D341Med (cell line): ENCODE results near the gene ZNF367.
"Not testable (repeated sequence)": the region's sequence is repeated elsewhere in the genome, so short reads cannot be mapped to it uniquely, and the experiment has no call there.

Source experiments
- DNase-seq: peaks from one replicate; pipeline ENCODE4 v3.0.0; 2012; ENCODE audit warnings: low spot score

Gene ZNF367

DNA sequence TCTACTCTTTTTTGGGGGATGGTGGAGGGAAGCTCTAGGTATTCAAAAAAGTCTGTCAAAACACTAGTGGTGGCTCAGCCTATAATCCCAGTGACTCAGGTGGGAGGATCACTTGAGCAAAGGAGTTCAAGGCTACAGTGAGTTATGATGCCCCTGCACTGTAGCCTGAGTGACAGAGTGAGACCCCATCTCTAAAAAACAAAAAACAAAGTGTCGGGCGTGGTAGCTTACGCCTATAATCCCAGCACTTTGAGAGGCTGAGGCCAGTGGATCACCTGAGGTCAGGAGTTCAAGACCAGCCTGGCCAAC, 18.9 kb downstream of the ZNF367 start:
- no peak for DNase-seq

DNA sequence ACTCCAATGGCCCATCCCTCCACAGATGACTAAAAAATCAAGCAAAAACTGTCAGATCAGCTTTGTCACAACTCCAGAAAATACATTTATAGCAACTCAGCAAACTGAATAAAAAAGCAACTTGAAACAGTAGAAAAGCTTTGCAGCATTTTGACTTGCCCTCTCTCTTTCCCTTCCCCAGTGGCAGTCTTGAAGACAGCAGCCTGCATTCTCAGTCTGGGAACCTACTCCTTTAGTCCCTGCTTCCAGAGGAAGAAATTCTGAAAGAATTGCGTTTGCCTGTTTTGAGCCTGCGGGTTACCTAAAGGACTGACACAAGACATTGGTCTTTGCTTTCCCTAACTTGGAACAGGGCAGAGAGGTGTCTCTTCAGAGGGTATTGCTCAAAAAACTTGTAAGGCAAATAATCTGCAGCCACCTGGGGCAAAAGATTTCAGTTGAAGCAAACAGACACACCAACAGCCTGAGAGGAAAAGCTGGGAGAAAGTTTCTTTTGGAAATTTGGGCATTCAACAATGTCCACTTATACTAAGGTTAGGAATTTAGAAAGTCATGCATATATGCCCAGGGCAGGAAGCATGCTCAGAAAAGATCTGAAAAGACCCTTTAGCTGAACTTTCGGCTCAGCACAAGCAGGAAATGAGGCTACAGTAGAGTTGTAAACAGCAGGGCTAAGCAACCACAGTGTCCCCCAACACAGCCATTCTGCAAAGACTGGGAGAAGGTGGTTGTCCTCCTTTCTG, 19.4 kb downstream of the ZNF367 start:
- DNase-seq: no peak

DNA sequence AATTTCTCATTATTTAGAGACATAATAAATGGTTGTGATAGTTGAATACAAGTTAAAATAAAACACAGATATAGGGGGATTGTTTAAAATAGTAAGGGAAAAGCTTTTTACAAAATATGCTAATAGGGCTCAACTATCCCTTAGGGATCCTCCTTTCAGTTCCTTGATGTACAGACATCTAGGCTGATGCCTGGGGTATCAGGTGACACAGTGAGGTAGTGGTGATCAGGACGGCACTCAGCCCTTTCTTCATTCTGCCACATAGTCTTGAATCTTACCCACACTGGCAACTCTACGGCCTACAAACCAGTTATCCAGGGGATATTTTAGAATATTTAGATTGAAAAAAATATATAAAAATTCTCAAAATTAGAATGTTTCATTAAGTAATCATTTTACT, 22.2 kb downstream of the ZNF367 start:
- no peak for DNase-seq

DNA sequence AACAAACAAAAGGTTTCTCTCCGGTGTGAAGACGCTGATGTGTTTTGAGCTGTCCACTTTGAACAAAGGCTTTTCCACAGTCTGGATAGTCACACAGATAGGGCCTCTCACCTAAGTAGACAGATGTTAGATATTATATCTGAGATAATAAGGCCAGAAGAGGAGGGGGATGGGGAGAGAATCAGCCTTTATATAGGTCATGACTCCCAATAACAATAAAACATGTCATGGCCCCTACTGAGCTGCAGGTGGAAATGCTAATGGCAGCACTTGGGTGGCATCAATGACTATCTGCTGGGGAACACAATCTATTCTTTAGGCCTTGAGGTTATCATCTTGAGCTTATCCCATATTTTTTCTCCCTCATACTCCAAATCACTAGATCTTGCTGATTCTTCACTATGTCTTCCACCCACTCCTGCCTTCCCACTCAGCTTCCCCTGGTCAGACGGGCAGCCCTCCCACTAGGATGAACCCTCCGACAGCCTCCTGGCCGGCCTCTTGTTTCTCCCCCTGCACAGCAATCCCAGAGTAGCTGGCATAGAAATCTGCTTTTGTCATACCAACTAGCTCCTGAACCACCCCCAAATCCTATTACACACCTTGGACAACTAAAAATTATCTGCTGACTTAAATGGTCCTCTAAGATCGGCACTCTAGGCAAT, 23.2 kb downstream of the ZNF367 start:
- DNase-seq: no peak

DNA sequence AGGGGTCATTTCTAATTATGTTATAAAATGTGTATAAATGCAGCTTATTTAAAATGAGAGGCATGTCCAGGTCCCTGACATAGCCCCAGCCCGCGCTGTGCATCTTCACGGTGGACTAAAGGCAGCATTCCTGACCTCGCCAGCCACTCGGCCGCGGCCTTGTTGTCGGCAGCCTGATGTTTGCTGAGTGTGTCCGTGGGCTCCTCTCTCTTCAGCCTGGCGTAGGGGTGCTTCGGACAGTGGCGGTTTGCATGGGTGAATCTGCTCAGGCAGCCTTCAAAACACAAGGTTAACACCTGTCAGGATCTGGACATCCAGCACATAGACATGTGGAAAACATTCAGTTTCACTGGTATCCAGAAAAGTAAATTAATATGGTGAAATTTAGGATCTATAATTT, 25.9 kb downstream of the ZNF367 start:
- no peak for DNase-seq

DNA sequence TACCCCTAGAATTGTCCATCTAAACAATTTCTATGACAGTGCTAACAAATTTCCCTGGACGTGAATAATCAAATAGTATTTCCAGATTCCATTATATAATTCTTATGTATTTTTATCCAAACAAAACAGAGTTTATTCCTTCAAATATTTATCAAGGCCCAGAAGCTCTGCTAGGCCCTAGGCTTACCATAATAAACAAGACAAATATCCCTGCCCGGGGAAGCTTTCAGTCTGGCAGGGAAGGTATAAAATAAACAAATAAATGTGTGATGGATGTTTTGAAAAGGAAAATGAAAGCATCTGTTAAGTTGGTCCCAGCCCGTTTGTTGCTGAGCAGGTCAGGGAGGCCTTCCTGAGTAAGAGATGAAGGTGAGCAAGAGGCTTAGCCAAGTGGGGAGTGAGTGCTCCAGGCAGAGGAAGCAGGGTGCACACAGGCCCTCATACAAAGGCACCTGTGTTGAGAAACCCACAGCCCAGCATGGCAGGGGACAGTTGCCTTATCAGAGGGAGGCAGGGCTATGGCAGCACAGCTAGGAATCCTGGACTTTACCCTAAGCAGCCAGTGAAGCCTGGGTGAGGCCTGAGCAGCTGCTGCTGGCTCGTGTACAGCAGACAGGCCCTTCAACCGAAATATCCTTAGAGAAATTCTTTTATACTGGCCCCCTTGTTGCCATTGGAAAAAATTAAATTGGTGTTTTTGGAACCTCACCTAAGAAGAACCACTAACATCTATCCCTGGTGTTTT, 27.0 kb downstream of the ZNF367 start:
- DNase-seq: no peak

DNA sequence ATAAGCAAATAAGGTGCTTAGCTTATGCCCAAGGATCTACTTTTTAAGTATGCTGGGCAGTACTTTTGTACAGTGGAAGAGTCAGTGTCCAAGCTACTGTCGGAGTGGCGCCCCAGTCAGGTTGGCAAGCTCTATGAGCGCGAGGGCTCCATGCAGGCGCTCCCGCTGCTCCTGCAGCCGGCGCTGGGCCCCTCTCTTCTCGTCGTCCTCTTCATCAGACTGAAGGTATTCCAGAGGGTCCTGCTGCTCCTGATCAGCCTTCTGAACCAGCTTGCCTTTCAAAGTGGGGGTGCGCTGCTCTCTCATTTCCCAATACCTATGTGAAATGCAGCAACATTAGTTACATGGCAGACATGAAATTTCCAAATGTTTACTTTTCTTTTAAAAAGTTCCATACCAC, 30.0 kb downstream of the ZNF367 start:
- DNase-seq: no peak

DNA sequence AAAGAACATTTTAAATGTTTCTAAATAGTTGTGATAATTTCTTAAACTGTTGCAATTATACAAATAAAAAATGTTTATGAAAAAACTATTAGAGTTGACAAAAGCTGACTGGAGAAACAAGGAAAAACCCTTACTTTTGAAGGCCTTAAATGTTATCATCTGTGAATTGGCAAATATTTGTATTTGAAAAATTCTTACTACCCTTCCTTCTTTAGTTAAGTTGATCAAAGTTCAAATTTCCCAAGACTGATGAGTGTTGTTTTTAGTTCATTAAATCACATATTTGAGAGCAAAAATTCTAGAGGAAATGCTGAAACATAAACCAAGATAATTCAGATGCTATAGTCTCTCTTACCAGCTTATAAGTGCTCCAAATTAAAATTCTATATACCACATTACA, 32.0 kb downstream of the ZNF367 start:
- DNase-seq: no peak

DNA sequence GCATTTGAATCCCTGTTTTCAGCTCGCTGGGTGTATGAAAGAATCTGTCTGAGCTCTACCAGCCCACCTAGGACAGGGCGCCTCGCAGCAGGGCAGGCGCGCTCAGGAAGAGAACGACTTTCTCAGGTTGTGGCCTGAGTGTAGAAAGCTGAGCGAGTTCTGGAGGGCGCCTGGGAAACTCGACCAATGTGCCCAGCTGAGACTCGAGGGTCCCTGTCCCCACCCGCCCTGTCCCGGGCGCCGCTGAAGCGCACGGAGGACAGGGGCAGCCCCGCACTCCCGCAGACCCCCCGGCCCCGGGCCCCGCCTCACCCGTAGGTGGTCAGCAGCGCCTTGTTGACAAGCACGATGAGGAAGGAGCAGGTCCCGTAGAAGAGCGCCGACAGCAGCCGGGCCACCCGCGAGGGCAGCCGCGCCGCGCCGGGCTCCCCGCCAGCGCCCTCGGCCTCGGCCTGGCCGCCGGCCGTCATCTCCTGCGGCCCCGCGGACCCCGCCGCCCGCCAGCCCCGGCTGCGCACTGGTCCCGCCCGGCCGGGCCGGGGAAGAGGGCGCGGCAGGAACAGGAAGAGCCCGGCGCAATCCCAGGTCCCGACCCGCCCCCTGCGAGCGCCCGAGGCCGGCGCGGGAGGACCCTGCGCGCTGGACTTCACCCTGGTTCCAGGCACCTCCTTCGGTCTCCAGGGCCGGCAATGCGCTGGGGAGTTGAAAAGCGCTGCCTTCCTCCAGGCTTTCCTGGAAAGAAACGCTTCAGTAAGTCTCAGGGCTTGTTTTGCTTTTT, 34.8 kb downstream of the ZNF367 start, which contains the start of gene SLC35D2:
TSS of gene SLC35D2 (minus strand) at position 547 of the 778 bp plus-strand sequence. CDS start at position 470, 77 bp downstream.
- peak; percentile 47 for DNase-seq

DNA sequence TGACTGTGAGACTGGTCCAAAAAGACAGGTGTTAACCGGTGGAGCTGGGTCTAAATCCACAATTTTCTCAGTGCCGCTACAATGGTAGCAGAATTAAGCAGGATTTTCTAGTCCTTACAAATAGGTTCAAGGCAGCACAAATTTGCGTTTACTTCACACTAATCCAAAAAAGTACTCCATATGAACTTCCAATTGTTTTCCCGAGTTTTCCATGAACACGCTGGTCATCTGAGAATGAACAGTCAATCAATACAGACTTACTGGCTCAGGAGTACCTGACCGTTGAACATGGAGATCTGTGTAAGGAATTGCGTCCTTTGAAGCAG, 35.4 kb downstream of the ZNF367 start:
- DNase-seq: no peak

DNA sequence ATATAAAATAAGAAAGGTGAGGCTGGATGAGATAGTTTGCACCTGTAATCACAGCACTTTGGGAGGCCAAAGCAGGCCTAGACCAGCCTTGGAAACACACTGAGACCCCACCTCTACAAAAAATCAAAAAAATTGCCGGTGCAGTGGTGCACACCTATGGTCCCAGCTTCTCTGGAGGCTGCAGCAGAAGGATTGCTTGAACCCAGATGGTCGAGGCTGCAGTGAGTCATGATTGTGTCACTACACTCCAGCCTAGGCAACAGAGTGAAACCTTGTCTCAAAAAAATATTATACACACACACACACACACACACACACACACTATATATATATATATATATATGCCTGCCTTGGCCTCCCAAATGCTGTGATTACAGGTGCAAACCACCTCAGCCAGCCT, 36.0 kb downstream of the ZNF367 start:
- DNase-seq: no peak

DNA sequence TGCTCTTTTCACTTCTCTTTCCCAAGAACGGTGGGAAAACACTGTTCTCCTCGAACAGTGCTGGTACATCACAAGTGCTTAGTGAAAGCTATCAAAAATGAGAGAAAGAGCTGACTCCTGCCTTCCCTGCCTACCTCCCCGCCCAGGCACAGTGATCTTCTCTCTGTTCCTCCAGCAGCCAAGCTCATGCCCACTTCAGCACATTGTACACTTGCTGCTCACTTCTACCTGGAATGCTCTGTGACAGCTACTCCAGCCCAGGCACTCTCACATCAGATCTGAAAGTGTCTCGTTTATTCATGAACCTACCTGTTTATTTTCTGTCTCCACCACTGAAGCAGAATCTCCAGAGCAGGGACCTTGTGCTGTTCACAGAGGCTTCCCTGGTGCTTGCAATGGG, 36.5 kb downstream of the ZNF367 start:
- DNase-seq: no peak

DNA sequence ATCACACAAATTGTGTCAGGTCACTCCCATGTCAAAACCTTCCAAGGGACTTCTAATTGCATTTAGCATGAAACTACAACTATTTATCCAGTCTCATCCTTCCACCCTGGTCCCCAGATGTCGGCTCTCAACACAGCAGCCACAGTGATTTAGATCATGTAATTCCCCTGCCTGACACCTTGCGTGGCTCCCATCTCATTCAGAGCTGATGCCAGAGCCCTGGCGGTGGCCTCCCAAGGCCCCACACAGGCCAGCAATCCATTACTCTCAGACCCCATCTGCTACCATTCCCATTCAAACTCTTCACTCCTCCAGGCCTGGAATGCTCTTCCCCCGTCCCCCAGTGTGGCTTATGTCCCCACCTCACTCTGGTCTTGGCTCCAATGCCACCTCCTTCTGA, 37.0 kb downstream of the ZNF367 start:
- no peak for DNase-seq

DNA sequence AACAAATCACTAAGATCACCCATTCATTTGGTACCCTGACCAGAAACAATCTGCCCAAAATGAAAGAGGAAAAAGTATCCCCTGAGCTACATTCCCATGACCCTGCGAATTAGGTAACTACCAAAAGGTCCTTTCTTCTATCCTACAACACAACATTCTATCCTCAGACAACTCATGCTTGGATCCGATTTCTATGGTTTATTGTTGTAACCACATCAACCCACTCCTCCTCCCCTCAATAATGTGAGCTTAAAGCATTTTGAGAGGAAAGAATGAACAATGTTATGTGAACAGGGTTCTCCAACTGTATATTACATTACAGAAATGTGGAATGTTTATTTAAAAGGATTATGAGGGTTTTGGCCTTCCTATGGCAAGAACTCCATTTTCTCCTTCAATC, 38.7 kb downstream of the ZNF367 start:
- DNase-seq: no peak

DNA sequence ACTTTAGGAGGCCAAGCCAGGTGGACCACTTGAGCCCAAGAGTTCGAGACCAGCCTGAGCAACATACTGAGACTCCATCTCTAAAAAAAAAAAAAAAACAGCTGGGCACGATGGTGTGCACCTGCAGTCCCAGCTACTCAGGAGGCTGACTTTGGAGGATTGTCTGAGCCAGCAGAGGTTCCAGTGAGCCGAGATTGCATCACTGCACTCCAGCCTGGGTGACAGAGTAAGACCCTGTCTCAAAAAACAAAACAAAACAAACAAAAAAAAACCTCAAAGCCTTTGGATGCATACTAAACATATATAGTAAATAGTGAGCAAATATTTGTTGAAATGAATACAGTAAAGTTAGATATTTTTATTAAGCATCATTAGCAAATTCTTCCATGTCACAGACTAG, 40.0 kb downstream of the ZNF367 start:
- no peak for DNase-seq

DNA sequence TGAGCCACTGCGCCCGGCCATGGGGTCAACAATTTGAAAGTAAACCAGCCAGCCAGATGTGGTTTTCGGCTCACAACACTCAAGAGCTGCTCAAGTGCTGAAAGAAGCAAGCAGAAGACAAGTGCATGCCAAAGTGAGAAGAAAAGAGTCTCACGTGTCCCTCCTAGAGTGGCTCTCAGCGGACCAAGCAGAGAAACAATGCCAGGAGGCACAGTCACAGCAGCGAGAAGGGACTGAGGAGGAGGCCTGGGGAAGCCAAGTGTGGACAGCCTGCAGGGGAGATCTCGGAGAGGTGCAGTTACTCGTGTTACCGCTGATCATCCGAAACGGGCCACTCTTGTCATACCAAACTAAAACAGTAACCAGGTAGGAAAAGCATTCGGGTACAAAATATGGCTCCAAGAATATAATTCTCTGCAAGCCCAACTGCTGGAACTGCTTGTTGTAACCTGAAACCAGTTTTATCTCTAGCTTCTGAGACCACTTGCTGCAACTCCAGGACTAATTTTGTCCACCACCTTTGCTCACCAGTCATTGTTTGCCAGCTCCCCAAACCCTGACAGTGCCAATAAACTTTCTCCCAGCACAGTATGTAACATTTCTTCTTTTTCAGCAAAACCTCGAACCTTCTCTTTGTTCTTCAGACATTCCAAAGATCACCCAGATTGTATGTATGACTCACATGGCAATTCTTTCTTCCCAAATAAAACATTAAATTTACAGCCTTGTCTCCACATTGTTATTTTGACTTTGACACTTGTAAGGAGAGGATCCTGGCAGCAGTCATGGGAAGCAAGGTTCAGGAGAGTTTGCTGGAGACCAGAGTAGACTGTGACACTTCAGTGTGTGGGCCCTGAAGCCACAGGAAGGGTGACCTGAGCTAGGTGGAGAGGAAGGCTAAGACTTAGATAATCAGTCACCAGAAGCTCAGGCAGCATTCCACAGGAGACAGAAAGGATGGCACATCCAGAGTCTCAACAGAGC, 41.0 kb downstream of the ZNF367 start:
- DNase-seq: no peak

DNA sequence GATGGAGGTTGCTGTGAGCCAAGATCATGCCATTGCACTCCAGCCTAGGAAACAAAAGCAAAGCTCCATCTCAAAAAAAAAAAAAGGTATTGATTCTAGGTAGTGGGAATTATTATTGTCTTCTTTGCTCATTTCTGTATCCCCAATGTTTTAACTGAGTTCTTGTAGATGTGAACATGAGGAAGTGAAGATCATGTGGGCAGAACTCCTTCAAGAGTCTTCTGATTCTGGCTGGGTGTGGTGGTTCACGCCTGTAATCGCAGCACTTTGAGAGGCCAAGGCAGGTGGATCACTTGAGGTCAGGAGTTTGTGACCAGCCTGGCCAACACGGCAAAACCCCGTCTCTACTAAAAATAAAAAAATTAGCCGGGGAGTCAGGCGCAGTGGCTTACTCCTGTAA, 42.7 kb downstream of the ZNF367 start:
- DNase-seq: not testable (repeated sequence)

DNA sequence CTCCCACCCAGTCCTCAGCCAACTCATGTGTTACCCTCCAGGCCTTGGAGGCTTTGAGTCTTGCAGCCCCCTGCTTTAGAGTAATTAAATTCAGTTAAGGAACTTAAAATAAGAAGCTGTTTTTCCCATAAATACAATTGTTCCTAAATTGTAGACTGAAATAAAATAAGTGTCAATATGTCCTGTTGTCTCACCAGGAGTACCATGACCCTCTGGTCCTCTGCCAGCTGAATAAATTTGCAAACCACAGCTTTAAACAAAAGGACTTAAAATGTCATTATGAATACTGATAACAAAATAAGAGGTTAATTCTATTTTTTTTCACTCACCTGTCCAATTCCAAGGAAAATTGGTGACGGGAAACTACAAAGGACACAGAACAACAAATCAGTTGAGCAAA, 50.2 kb downstream of the ZNF367 start:
- DNase-seq: no peak

DNA sequence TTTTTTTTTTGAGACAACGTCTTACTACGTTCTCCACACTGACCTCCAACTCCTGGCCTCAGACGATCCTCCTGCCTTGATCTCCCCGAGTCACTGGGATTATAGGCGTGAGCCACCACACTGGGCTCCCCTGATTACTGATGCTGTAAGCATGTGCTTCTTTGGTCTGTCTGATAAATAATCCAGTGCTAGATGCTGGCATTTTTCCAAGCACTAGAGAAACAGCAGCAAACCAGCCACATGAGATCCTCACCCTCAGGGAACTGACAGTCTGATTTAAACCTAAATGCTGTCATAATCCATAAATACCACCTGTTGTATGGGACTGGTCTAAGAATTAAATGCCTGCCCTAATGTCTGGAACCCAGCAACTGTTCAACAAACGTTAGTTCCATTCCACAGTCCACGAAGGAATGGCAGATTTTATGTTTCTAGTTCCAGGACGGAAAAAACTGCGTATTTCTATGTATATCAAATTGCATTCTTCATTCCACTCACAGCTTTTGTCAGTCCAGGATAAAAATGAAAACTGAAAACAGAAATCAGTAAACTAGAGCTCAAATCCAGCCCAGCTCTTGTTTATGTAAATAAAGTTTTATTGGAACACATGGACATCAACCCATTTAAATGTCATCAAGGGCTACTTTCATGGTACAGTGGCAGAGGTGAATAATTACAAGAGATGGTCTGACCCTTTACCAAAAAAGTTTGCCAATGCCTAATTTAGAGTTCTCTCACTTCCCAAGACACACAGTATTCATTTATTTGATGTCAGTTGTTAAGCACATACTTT, 54.8 kb downstream of the ZNF367 start:
- DNase-seq: no peak

DNA sequence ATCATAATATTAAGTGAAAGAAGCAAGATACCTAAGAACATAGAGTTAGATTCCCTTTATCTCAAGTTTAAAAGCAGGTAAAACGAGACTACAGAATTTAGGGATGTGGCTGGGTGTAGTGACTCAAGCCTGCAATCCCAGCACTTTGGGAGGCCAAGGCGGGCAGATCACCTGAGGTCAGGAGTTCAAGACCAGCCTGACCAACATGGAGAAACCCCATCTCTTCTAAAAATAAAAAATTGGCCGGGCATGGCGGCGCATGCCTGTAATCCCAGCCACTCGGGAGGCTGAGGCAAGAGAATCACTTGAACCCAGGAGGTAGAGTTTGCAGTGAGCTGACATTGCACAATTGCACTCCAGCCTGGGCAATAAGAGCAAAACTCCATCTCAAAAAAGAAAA, 56.1 kb downstream of the ZNF367 start:
- DNase-seq: not testable (repeated sequence)

DNA sequence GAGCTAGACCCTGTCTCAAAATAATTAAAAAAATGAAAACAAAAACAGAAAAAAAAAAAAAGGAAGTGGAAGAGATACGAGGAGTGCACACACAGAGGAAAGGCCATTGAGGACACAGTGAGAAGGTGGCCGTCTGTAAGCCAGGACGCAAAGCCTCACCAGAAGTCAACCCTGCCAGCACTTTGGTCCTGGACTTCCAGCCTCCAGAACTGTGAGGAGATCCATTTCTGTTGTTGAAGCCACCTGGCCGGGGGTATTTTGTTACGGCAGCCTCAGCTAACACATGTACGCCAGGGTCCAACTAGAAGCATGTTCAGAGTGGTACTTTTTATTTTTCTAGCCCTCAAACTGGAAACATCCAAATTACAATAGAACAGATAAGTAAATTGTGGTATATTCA, 56.5 kb downstream of the ZNF367 start:
- DNase-seq: no peak
